A204.1 (cell line): ENCODE measurements around the gene TWF2.

ENCODE experiments used
- FAIRE-seq: peaks from 2 replicates; lab custom pipeline; 2012; peaks lifted over from hg19 to GRCh38; lab: Jason Lieb, UNC

TWF2 gene

GRCh38 chr3:52222319-52223221, 16.4 kb downstream of the TWF2 start:
- no peak for FAIRE-seq

GRCh38 chr3:52221563-52222318, 17.2 kb downstream of the TWF2 start:
- no peak for FAIRE-seq

DNA sequence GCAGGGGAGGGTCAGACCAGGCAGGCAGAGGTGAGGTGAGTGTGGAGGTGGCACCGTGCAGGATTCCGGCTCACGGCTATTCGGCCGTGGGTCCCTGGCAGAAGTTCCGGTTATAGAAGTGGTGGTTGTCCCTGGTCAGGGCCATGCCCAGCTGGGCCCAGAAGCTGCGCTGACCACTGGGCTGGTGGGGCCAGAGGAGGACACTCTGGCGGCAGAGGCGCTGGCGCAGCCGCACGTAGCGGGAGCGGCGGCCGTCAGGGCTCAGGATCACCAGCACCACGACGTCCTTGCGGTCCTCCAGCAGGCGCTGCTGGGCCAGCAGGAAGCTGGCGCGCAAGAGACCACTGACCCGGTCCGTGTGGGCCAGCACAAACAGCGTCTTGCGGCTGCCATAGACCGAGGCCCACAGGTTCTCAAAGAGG, 17.8 kb downstream of the TWF2 start:
- FAIRE-seq = no peak

GRCh38 chr3:52220380-52221026, 18.5 kb downstream of the TWF2 start:
- FAIRE-seq = no peak

DNA sequence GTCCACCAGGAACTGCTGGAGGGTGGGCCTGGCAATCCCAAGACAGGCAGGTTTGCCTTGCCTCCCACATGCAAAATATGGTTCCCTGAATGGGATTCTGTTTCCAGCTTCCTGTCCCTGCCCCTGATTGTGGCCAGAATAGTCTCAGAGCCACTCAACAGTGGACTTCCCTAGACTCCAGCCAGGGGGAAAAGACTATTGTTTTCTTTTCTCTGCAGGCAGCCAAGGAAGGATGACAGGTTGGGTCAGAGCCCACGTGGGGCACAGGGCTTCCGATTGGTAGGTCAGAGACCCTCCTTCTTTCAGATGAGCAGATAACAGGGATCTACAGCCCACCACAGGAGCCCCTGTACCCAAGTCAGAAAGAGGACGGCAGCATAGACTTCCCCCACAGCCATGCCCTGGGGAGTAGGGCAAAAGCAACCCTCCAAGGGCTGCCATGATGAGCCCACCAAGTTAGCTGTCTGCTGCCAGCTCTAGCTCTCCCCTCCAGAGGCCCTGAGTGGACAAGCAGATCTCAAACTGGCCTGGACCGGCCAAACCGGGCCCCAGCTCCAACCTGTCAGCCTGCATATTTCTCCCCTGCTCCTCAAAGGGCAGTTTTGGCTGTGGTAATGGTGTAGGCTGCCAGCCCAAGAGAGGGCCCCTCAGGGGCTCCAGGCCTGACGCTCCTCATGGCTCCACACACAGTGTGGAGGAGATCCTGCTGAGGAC, 19.9 kb downstream of the TWF2 start:
- FAIRE-seq = no peak

GRCh38 chr3:52218454-52218853, 20.5 kb downstream of the TWF2 start:
- FAIRE-seq = no peak

DNA sequence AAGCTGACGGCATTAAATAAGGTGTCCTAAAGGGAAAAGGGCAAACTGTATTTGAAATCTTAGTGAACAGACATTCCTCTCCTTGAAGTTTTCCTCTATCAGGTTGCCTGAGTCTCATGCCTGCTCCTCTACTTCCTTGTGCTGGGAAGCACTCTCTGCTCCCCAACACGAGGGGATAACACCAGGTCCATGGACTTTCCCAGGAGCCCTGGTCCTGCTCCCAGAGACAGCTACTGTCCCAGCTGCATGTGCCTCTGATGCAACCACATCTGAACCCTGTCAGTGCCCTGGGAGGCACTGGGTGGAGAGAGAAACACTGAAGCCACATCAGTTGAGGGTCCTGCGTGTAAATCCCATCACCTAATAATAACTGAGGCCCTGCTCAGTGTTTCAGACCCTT, 20.9 kb downstream of the TWF2 start:
- FAIRE-seq = no peak

DNA sequence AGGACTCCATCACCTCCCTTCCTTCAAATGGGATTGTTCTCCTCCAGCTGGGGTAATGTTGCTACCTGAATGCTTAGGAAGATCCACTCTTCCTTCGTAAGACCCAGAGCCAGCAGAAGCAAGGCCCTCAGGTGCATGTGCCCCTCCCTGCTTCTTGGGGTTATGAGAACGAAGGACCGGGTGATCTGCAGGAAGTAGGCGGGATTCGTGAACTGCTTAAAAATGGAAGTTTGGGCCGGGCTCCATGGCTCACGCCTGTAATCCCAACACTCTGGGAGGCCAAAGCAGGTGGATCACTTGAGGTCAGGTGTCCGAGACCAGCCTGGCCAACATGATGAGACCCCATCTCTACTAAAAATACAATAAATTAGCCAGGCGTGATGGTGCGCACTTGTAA, 21.6 kb downstream of the TWF2 start:
- no peak for FAIRE-seq

- FAIRE-seq = no peak
These were observed 22.2 kb downstream of the TWF2 start for GRCh38 chr3:52216585-52217408.

- FAIRE-seq = no peak
These were observed 23.6 kb downstream of the TWF2 start for GRCh38 chr3:52215351-52215750.

- FAIRE-seq = no peak
These were observed 25.1 kb downstream of the TWF2 start for GRCh38 chr3:52213901-52214300.

DNA sequence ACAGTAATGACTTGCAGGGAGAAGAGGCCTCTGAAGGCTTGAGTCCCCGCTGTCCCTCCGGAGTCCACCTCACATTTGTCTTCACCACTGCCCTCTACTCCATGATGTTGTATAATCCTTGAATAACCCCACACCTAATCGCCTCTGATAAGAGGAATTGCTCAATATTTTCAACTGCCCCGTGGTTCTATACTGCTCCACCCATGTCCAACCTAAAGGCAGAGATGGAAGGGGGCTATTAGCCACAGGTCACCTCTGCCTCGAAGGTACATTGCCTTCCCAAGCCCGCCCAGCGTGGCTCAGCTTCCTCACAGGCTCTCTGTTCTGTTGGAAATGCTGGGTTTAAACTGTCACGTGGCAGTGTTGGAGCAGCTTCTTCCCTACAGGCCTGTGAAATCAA, 26.0 kb downstream of the TWF2 start:
- no peak for FAIRE-seq

DNA sequence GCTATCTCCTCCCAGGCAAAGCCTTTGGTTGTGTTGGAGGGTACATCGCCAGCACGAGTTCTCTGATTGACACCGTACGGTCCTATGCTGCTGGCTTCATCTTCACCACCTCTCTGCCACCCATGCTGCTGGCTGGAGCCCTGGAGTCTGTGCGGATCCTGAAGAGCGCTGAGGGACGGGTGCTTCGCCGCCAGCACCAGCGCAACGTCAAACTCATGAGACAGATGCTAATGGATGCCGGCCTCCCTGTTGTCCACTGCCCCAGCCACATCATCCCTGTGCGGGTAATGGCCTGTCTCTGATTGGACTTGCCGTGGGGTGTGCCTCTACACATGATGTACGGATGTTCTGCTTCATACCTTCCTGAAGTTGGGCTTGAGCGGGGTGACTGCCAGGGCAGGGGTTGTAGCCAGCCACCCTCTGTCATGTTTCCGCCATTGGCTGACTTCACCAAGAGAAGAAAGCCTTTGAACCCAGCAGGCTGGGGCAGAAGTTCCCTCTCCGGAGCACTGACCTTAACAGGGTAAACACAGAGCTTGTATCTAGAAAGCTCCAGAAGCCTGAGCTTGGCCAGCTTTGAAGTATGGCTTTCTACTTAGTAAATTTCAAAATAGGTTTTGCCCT, 27.6 kb downstream of the TWF2 start:
- FAIRE-seq = no peak

- no peak for FAIRE-seq
These were observed 28.4 kb downstream of the TWF2 start for GRCh38 chr3:52210550-52211046.

- no peak for FAIRE-seq
These were observed 28.9 kb downstream of the TWF2 start for GRCh38 chr3:52210037-52210436.

- FAIRE-seq = no peak
These were observed 30.4 kb downstream of the TWF2 start for GRCh38 chr3:52208556-52208955.

DNA sequence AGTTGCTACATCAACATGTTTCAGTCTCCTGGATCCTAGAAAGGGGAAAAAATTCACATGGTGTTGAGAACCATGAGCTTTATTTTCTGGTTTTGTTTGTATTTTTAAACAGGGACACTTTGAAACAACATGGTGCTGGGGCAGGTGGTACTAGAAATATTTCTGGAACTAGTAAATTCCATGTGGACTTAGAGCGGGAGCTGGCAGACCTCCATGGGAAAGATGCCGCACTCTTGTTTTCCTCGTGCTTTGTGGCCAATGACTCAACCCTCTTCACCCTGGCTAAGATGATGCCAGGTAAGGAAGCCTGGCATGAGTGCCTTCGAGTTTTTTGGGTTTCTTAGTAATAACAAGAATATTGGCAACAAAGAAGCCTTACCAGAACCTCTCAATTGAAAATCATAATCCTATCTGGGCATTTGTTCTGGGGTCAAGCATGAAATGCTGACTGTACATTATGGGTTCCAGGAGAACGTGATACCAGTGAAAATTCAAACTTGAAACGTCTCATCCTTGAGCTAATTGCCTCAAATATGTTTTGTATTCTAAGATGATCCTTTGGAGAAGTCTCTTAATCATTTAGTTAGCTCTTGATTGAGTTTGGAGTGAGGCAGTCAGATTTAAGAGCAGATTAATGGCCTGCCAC, 33.1 kb downstream of the TWF2 start:
- no peak for FAIRE-seq

- FAIRE-seq = no peak
These were observed 34.5 kb downstream of the TWF2 start for GRCh38 chr3:52204337-52205073.

- no peak for FAIRE-seq
These were observed 35.3 kb downstream of the TWF2 start for GRCh38 chr3:52203701-52204100.
